ENCODE results near the gene MAP3K6. TPM values are rescaled to one million over a fixed set of nuclear protein-coding genes. Genes with fewer than 3 reads are reported as not detected.

Gene MAP3K6
- total RNA-seq, 1 donor from 2014 or later, result 45.2 TPM

DNA sequence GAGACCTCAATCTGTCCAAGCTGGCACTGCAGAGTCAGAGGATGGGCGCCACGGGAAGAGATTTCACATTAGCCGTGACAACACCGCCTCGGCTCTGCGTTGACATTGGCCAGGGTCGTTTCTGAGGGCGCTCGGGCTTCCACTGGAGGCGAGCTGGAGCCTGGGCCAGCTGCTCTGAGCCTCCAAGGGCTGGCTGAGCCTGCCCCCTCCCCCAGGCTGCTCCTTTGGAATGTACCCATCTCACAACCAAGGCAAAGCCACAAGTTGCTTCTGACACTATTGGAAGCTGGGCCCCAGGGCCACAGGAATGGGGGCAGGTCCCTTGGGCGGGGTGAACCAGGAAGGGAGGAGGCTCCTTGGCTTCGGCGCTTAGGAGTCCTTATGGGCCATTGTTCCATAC lies 38.3 kb upstream of the MAP3K6 start:
- intact Hi-C loops (cut with micrococcal nuclease), result no loop called here

DNA sequence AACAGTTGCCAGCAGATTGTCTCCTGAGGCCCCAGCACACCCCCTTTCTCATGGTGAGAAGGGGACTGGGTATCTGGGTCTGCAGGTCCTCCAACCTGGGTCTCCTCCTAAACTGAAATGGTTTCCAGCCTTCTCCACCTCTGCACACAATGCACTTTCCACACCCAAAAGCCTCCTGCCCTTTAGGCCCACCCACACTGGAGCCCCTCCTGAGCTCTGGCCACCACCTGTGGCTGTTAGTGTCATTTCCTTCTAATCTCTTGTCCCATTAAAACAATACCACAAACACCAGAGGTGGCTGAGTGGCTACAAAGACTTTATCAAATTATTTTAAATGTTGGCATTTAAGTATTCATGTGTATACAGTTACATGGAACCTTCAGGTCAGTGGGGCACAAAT lies 37.2 kb upstream of the MAP3K6 start:
- Histone ChIP-seq H3K27me3 (ENCODE audit: low read depth) (no peaks in the 10 kb centered on the region), H3K4me3 (peak overlapping the region; percentile 10), H3K36me3 (peaks cover 28% of the 10 kb centered on the region), H3K27ac (replicated peaks) (peak overlapping the region; percentile 85), H3K4me1 (peaks cover 83% of the 10 kb centered on the region), H3K9me3 (replicated peaks) (no peaks in the 10 kb centered on the region)
- DNase-seq, result no peak
- intact Hi-C loops (cut with micrococcal nuclease), result no loop called here
- no peak for TF ChIP-seq CTCF (IDR thresholded peaks at IDR 0.05; ENCODE audit: borderline replicate concordance)

More for the DNA sequence above, 38.3 kb upstream of the MAP3K6 start:
- Histone ChIP-seq H3K4me1 (peaks cover 72% of the 10 kb centered on the region), H3K9me3 (replicated peaks) (no peaks in the 10 kb centered on the region), H3K36me3 (peaks cover 39% of the 10 kb centered on the region), H3K4me3 (no peak overlapping the region), H3K27ac (replicated peaks) (peak overlapping the region; percentile 85), H3K27me3 (ENCODE audit: low read depth) (no peaks in the 10 kb centered on the region)
- peak; percentile 12 for TF ChIP-seq CTCF (IDR thresholded peaks at IDR 0.05; ENCODE audit: borderline replicate concordance)
- DNase-seq, result peak; percentile 65

- H3K4me1 ChIP-seq, result peaks cover 91% of the 10 kb centered on the region
- peak; percentile 11 for TF ChIP-seq CTCF (IDR thresholded peaks at IDR 0.05; ENCODE audit: borderline replicate concordance)
- intact Hi-C loops (cut with micrococcal nuclease), result no loop called here
Observed at GRCh38 chr1:27403065-27403726, 36.4 kb upstream of the MAP3K6 start.

DNA sequence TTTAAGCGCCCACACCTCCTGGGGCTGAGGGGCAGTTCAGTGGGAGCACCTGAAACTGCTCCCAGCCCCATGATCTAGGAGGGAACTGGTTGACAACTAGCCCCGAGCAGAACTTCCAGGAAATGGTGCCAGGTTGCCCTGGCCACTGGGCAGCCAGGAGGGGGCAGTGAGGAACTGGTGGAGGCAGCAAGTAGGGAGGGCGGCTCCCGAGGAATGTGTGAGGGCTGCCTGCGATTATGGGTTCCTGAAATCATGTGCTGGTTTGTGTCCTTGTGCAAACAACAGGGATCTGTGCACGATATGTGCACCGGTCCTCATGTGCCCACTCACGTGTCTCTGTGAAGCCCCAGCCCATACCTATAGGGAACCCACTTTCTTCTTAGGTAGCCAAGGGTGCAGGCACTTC lies 35.6 kb upstream of the MAP3K6 start:
- peak; percentile 74 for DNase-seq
- no peak overlapping the region for H3K4me3 ChIP-seq
- peak overlapping the region; percentile 85 for H3K27ac ChIP-seq (replicated peaks)
- peak; percentile 70 for TF ChIP-seq CTCF (IDR thresholded peaks at IDR 0.05; ENCODE audit: borderline replicate concordance)
- H3K4me1 ChIP-seq, result peaks cover 99% of the 10 kb centered on the region
- no peaks in the 10 kb centered on the region for H3K9me3 ChIP-seq (replicated peaks)
- peaks cover 12% of the 10 kb centered on the region for H3K36me3 ChIP-seq
- H3K27me3 ChIP-seq (ENCODE audit: low read depth), result no peaks in the 10 kb centered on the region
- intact Hi-C loops (cut with micrococcal nuclease), result no loop called here

More at GRCh38 chr1:27403065-27403726, 36.4 kb upstream of the MAP3K6 start:
- H3K27ac ChIP-seq (replicated peaks), result peak overlapping the region; percentile 85
- H3K9me3 ChIP-seq (replicated peaks), result no peaks in the 10 kb centered on the region
- peak; percentile 75 for DNase-seq
- peaks cover 20% of the 10 kb centered on the region for H3K36me3 ChIP-seq
- H3K4me3 ChIP-seq, result peak overlapping the region; percentile 10
- no peaks in the 10 kb centered on the region for H3K27me3 ChIP-seq (ENCODE audit: low read depth)

- peaks cover 100% of the 10 kb centered on the region for H3K4me1 ChIP-seq
- DNase-seq, result no peak
- H3K9me3 ChIP-seq (replicated peaks), result no peaks in the 10 kb centered on the region
- H3K27ac ChIP-seq (replicated peaks), result peak overlapping the region; percentile 85
- H3K27me3 ChIP-seq (ENCODE audit: low read depth), result no peaks in the 10 kb centered on the region
- H3K4me3 ChIP-seq, result no peak overlapping the region
- intact Hi-C loops (cut with micrococcal nuclease), result no loop called here
- H3K36me3 ChIP-seq, result no peaks in the 10 kb centered on the region
- no peak for TF ChIP-seq CTCF (IDR thresholded peaks at IDR 0.05; ENCODE audit: borderline replicate concordance)
Observed at GRCh38 chr1:27400963-27401341, 34.2 kb upstream of the MAP3K6 start.

Data from left ventricle myocardium inferior (tissue), 1 donor.